ENCODE measurements around the gene GPRIN2. TPM values are rescaled to one million over a fixed set of nuclear protein-coding genes. Genes with fewer than 3 reads are reported as not detected.

Gene GPRIN2
- total RNA-seq, 1 donor from 2014 or later = 3.0 TPM

DNA sequence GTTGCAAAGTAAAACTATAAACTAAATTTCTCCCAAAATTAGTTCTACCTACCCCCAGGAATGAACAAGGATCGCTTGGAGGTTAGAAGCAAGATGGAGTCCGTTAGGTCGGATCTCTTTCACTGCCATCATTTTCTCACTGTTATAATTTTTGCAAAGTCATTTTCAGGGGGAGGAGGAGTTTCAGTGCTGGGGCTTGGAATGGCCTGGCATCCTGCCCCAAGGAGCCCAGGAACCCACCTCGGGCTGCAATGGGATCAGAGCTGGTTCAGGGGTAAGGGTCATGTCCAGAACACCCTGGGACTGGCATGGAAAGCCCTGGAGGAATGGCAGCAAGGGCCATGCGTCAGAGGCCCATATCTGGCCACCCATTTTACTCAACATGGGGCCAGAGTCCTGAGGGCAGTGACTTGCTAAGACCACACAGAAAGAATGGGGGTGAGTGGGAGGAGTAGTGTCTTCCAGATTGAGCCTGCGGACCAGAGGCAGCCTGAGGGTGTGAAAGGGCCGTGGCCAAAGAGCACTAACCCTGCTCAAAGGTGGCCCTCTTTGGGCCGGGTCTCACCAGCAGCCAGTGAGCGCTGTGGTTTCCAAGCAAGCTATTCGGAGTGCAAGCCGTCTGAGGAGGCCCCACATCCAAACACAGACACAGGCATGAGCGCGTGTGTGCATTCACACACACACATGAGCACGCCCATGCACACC lies 31.8 kb downstream of the GPRIN2 start:
- DNase-seq (ENCODE audit: low read depth) (peak; percentile 64), FAIRE-seq (no peak)
- Mint-ChIP-seq H3K9me3 (ENCODE audit: unreplicated experiment) (no peaks in the 10 kb centered on the region), H3K4me3 (ENCODE audit: unreplicated experiment) (no peak overlapping the region), H3K36me3 (ENCODE audit: low read depth, unreplicated experiment) (no peaks in the 10 kb centered on the region), H3K4me1 (ENCODE audit: low read depth, unreplicated experiment) (no peaks in the 10 kb centered on the region), H3K27ac (ENCODE audit: unreplicated experiment) (no peak overlapping the region), H3K27me3 (ENCODE audit: low read depth, unreplicated experiment) (no peaks in the 10 kb centered on the region)
- Histone ChIP-seq H3K27me3 (ENCODE audit: insufficient read depth, low read length) (no peaks in the 10 kb centered on the region), H3K36me3 (ENCODE audit: insufficient read depth, low read length) (no peaks in the 10 kb centered on the region), H2AFZ (ENCODE audit: low read depth, low read length) (peak overlapping the region; percentile 47), H3K4me3 (ENCODE audit: insufficient read depth, low read depth, low read length) (no peak overlapping the region), H4K20me1 (ENCODE audit: insufficient read depth, low read length) (no peaks in the 10 kb centered on the region), H3K27ac (ENCODE audit: low read depth, low read length) (peak overlapping the region; percentile 81), H3K9ac (ENCODE audit: low read length) (peak overlapping the region; percentile 40), H3K9me3 (ENCODE audit: insufficient read depth, low read depth, low read length) (peaks cover 5% of the 10 kb centered on the region), H3K79me2 (ENCODE audit: insufficient read depth, low read length) (no peaks in the 10 kb centered on the region), H3K4me1 (ENCODE audit: insufficient read depth, low read length) (peaks cover 35% of the 10 kb centered on the region), H3K4me2 (ENCODE audit: low read length) (peak overlapping the region; percentile 54)
- TF ChIP-seq EZH2 (IDR thresholded peaks at IDR 0.05; ENCODE audit: insufficient read depth, low read length) = no peak
- TF ChIP-seq, protein P1, sequence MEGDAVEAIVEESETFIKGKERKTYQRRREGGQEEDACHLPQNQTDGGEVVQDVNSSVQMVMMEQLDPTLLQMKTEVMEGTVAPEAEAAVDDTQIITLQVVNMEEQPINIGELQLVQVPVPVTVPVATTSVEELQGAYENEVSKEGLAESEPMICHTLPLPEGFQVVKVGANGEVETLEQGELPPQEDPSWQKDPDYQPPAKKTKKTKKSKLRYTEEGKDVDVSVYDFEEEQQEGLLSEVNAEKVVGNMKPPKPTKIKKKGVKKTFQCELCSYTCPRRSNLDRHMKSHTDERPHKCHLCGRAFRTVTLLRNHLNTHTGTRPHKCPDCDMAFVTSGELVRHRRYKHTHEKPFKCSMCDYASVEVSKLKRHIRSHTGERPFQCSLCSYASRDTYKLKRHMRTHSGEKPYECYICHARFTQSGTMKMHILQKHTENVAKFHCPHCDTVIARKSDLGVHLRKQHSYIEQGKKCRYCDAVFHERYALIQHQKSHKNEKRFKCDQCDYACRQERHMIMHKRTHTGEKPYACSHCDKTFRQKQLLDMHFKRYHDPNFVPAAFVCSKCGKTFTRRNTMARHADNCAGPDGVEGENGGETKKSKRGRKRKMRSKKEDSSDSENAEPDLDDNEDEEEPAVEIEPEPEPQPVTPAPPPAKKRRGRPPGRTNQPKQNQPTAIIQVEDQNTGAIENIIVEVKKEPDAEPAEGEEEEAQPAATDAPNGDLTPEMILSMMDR (IDR thresholded peaks at IDR 0.05; ENCODE audit: insufficient read depth, low read depth, low read length) = no peak

DNA sequence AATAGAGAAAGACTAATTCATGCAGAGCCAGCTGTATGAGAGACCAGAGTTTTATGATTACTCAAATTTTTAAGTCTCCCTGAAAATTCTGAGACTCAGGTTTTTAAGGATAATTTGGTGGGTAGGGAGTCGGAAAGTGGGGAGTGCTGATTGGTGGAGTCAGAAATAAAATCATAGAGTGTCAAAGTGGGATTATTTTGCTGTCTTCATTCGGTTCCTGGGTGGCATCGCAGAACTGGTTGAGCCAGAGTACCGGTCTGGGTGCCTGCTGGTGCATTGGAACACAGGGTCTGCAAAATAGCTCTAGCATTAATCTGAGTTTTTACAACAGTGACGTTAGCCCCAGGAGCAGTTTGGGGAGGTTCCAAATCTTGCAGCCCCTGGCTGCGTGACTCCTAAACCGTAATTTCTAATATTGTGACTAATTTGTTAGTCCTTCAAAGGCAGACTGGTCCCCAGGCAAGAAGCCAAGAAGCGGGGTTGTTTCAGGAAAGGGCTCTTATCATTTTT lies 32.4 kb downstream of the GPRIN2 start:
- Mint-ChIP-seq H3K4me1 (ENCODE audit: low read depth, unreplicated experiment) (no peaks in the 10 kb centered on the region), H3K27me3 (ENCODE audit: low read depth, unreplicated experiment) (no peaks in the 10 kb centered on the region), H3K9me3 (ENCODE audit: unreplicated experiment) (no peaks in the 10 kb centered on the region), H3K36me3 (ENCODE audit: low read depth, unreplicated experiment) (no peaks in the 10 kb centered on the region), H3K27ac (ENCODE audit: unreplicated experiment) (no peak overlapping the region), H3K4me3 (ENCODE audit: unreplicated experiment) (no peak overlapping the region)
- Histone ChIP-seq H3K27me3 (ENCODE audit: insufficient read depth, low read length) (no peaks in the 10 kb centered on the region), H3K4me1 (ENCODE audit: insufficient read depth, low read length) (peaks cover 35% of the 10 kb centered on the region), H3K4me3 (ENCODE audit: insufficient read depth, low read depth, low read length) (no peak overlapping the region), H3K36me3 (ENCODE audit: insufficient read depth, low read length) (no peaks in the 10 kb centered on the region), H4K20me1 (ENCODE audit: insufficient read depth, low read length) (no peaks in the 10 kb centered on the region), H3K27ac (ENCODE audit: low read depth, low read length) (peak overlapping the region; percentile 81), H3K79me2 (ENCODE audit: insufficient read depth, low read length) (no peaks in the 10 kb centered on the region), H3K9me3 (ENCODE audit: insufficient read depth, low read depth, low read length) (peaks cover 5% of the 10 kb centered on the region), H3K4me2 (ENCODE audit: low read length) (peak overlapping the region; percentile 54), H2AFZ (ENCODE audit: low read depth, low read length) (peak overlapping the region; percentile 47), H3K9ac (ENCODE audit: low read length) (peak overlapping the region; percentile 40)
- FAIRE-seq (no peak), DNase-seq (ENCODE audit: low read depth) (peak; percentile 91)
- TF ChIP-seq, protein P1 (IDR thresholded peaks at IDR 0.05; ENCODE audit: insufficient read depth, low read depth, low read length) = no peak
- TF ChIP-seq EZH2 (IDR thresholded peaks at IDR 0.05; ENCODE audit: insufficient read depth, low read length) = no peak

Measured in astrocyte (in vitro differentiated cells and primary cell).